GM15510 (cell line): ENCODE results near the gene ATP1B4.

ENCODE experiments used
- POLR2A ChIP-seq: IDR thresholded peaks from 3 replicates; pipeline ENCODE4 v1.6.1; 2011; ENCODE audit warnings: borderline replicate concordance; ENCODE audit not compliant: insufficient read length; ENCODE audit errors: extremely low read depth

ATP1B4 gene

GRCh38 chrX:120426599-120426998 is 64.7 kb downstream of the ATP1B4 start:
- TF ChIP-seq POLR2A = no peak

- TF ChIP-seq POLR2A = no peak
Observed at GRCh38 chrX:120428309-120428708, 66.4 kb downstream of the ATP1B4 start.

- no peak for TF ChIP-seq POLR2A
Observed at GRCh38 chrX:120429776-120430540, 68.1 kb downstream of the ATP1B4 start.
